ENCODE measurements around the gene TTLL4. TPM values are rescaled to one million over a fixed set of nuclear protein-coding genes. Genes with fewer than 3 reads are reported as not detected.

TTLL4 gene
- 10 to 100 TPM in 1 of 4 donors, 1 to 10 TPM in 3; 4.4 to 16.2 (median 6.4) TPM for total RNA-seq

GRCh38 chr2:218710687-218711549, at the start of gene TTLL4:
TSS of gene TTLL4 (plus strand) at chr2:218710835. CDS start at chr2:218737677, 26,842 bp downstream.
- Histone ChIP-seq H3K27me3 (no peaks in the 10 kb centered on the region), H3K4me1 (peaks cover 9% of the 10 kb centered on the region in 2 donors), H3K36me3 (peaks cover 0 to 5% of the 10 kb centered on the region in 2 donors), H3K9me3 (no peaks in the 10 kb centered on the region), H3K4me3 (peak within 1 kb of the TSS; percentile 70 to 90 (median 83)), H3K27ac (peak within 1 kb of the TSS; percentile 81 to 92 (median 86))
- peak; percentile 96 to 97 for DNase-seq
- TF ChIP-seq POLR2A (IDR thresholded peaks at IDR 0.05): peak; percentile 55 to 69
- TF ChIP-seq, protein P1, sequence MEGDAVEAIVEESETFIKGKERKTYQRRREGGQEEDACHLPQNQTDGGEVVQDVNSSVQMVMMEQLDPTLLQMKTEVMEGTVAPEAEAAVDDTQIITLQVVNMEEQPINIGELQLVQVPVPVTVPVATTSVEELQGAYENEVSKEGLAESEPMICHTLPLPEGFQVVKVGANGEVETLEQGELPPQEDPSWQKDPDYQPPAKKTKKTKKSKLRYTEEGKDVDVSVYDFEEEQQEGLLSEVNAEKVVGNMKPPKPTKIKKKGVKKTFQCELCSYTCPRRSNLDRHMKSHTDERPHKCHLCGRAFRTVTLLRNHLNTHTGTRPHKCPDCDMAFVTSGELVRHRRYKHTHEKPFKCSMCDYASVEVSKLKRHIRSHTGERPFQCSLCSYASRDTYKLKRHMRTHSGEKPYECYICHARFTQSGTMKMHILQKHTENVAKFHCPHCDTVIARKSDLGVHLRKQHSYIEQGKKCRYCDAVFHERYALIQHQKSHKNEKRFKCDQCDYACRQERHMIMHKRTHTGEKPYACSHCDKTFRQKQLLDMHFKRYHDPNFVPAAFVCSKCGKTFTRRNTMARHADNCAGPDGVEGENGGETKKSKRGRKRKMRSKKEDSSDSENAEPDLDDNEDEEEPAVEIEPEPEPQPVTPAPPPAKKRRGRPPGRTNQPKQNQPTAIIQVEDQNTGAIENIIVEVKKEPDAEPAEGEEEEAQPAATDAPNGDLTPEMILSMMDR (IDR thresholded peaks at IDR 0.05 in 4 of 5, conservative IDR thresholded peaks at IDR 0.05 in 1 of 5): peak; percentile 84 to 95 (median 88)
- peak; percentile 97 to 98 for ATAC-seq
- intact Hi-C loops (cut with DNase I; ENCODE audit: low total_unique reads) (loop anchor here (1.0 to 5.0 kb wide), 5 partner anchors 40 to 449 kb away; partner anchors contain the start of genes BCS1L, CYP27A1, NHEJ1 and ZNF142), in situ Hi-C loops (cut with MboI; ENCODE audit: low sequenced_read_pairs in 4 of 4) (loop anchor here in 2 of 4 donors (5.0 to 10.0 kb wide), 2 partner anchors 74 to 136 kb away; partner anchors contain the start of gene CYP27A1 (in 1 of the 2))

GRCh38 chr2:218662377-218662776, 48.3 kb upstream of the TTLL4 start:
- Histone ChIP-seq H3K4me1 (peaks cover 15 to 20% of the 10 kb centered on the region in 2 donors), H3K36me3 (peaks cover 0 to 69% of the 10 kb centered on the region in 2 donors), H3K27ac (no peak overlapping the region), H3K4me3 (no peak overlapping the region), H3K27me3 (no peaks in the 10 kb centered on the region), H3K9me3 (no peaks in the 10 kb centered on the region)
- DNase-seq (no peak), ATAC-seq (no peak)
- TF ChIP-seq, protein P1 (IDR thresholded peaks at IDR 0.05 in 4 of 5, conservative IDR thresholded peaks at IDR 0.05 in 1 of 5): no peak
- no peak for TF ChIP-seq POLR2A (IDR thresholded peaks at IDR 0.05)
- in situ Hi-C loops (cut with MboI; ENCODE audit: low sequenced_read_pairs in 4 of 4): loop anchor here in 3 of 4 donors (25.0 kb wide), 3 partner anchors 250 to 725 kb away; partner anchors contain the start of genes TMBIM1 (in 3 of the 3), VIL1 (in 2 of the 3) and DNPEP (in 1 of the 3)
- intact Hi-C loops (cut with DNase I; ENCODE audit: low total_unique reads): no loop called here

- Histone ChIP-seq H3K4me1 (peaks cover 15 to 20% of the 10 kb centered on the region in 2 donors), H3K27ac (no peak overlapping the region), H3K4me3 (no peak overlapping the region), H3K27me3 (no peaks in the 10 kb centered on the region), H3K9me3 (no peaks in the 10 kb centered on the region), H3K36me3 (peaks cover 0 to 69% of the 10 kb centered on the region in 2 donors)
- ATAC-seq (no peak), DNase-seq (no peak)
- TF ChIP-seq POLR2A (IDR thresholded peaks at IDR 0.05): no peak
- TF ChIP-seq, protein P1 (IDR thresholded peaks at IDR 0.05 in 4 of 5, conservative IDR thresholded peaks at IDR 0.05 in 1 of 5): no peak
- in situ Hi-C loops (cut with MboI; ENCODE audit: low sequenced_read_pairs in 4 of 4): loop anchor here in 3 of 4 donors (25.0 kb wide), 3 partner anchors 251 to 724 kb away; partner anchors contain the start of genes TMBIM1 (in 3 of the 3), VIL1 (in 2 of the 3) and DNPEP (in 1 of the 3)
- intact Hi-C loops (cut with DNase I; ENCODE audit: low total_unique reads): no loop called here
These were observed 47.8 kb upstream of the TTLL4 start for GRCh38 chr2:218662827-218663226.

GRCh38 chr2:218663901-218664300, 46.7 kb upstream of the TTLL4 start:
- Histone ChIP-seq H3K36me3 (peaks cover 0 to 70% of the 10 kb centered on the region in 2 donors), H3K9me3 (no peaks in the 10 kb centered on the region), H3K27ac (no peak overlapping the region), H3K4me1 (peaks cover 8 to 10% of the 10 kb centered on the region in 2 donors), H3K27me3 (no peaks in the 10 kb centered on the region), H3K4me3 (no peak overlapping the region)
- intact Hi-C loops (cut with DNase I; ENCODE audit: low total_unique reads): no loop called here
- in situ Hi-C loops (cut with MboI; ENCODE audit: low sequenced_read_pairs in 4 of 4): loop anchor here in 3 of 4 donors (25.0 kb wide), 3 partner anchors 252 to 723 kb away; partner anchors contain the start of genes TMBIM1 (in 3 of the 3), VIL1 (in 2 of the 3) and DNPEP (in 1 of the 3)
- ATAC-seq: no peak
- no peak for DNase-seq
- TF ChIP-seq POLR2A (IDR thresholded peaks at IDR 0.05): no peak
- TF ChIP-seq, protein P1 (IDR thresholded peaks at IDR 0.05 in 4 of 5, conservative IDR thresholded peaks at IDR 0.05 in 1 of 5): no peak

All from gastrocnemius medialis (tissue), 4 donors.